Naive B cell (primary cell): ENCODE data around the gene MPHOSPH9. TPM values are rescaled to one million over a fixed set of nuclear protein-coding genes. Genes with fewer than 3 reads are reported as not detected.

ENCODE experiments used
- ATAC-seq, 2 donors: fragments of 150-1000 bp; cut with Tn5 transposase; 2 replicates each; pipeline ENCODE4 v1.10.0; 2021; ENCODE audit warnings: low read depth in 2 of 2, mild to moderate bottlenecking in 2 of 2, moderate library complexity in 2 of 2
- DNase-seq: peaks from one replicate; pipeline ENCODE4 v3.0.0; 2022
- H3K27ac Mint-ChIP-seq, 6 donors: one replicate each; pipeline ENCODE4 v1.8.0; 2020 to 2022; ENCODE audit warnings: mild to moderate bottlenecking in 6 of 6, mixed read lengths in 6 of 6, moderate library complexity in 5 of 6, inconsistent platforms in 2 of 6
- H3K27me3 Mint-ChIP-seq, 3 donors: one replicate each; pipeline ENCODE4 v1.8.0; 2021 to 2022; ENCODE audit warnings: mixed read lengths in 3 of 3, mild to moderate bottlenecking in 1 of 3
- H3K36me3 Mint-ChIP-seq, 2 donors: one replicate each; pipeline ENCODE4 v1.8.0; 2020 to 2022; ENCODE audit warnings: mixed read lengths in 2 of 2, inconsistent platforms in 1 of 2, mild to moderate bottlenecking in 1 of 2
- H3K4me1 Mint-ChIP-seq, 3 donors: one replicate each; pipeline ENCODE4 v1.8.0; 2020 to 2022; ENCODE audit warnings: mixed read lengths in 3 of 3, inconsistent platforms in 1 of 3, mild to moderate bottlenecking in 1 of 3, moderate library complexity in 1 of 3
- H3K4me3 Mint-ChIP-seq, 8 donors: one replicate each; pipeline ENCODE4 v1.8.0; 2020 to 2022; ENCODE audit warnings: mild to moderate bottlenecking in 8 of 8, mixed read lengths in 8 of 8, moderate library complexity in 8 of 8, inconsistent platforms in 2 of 8
- H3K9me3 Mint-ChIP-seq, 7 donors: one replicate each; pipeline ENCODE4 v1.8.0; 2020 to 2022; ENCODE audit warnings: mixed read lengths in 7 of 7, mild to moderate bottlenecking in 5 of 7, inconsistent platforms in 2 of 7, moderate library complexity in 1 of 7
- polyA plus RNA-seq, 6 donors: library from polyadenylated mRNA; unstranded; fragments of 300-500 nt; fragmentation: Illumina TruSeq; gene quantifications; one replicate each; pipeline ENCODE4 v1.2.3, GENCODE V29; 2021; ENCODE audit warnings: low read depth in 6 of 6

MPHOSPH9 gene
- polyA plus RNA-seq, 6 donors from 2014 or later, result 20.2 to 33.6 (median 28.6) TPM

GRCh38 chr12:123164710-123165261 lies 68.2 kb downstream of the MPHOSPH9 start:
- Mint-ChIP-seq H3K27ac (peak overlapping the region in 1 of 6 donors; percentile 14), H3K27me3 (no peaks in the 10 kb centered on the region), H3K36me3 (peaks cover 0 to 14% of the 10 kb centered on the region in 2 donors), H3K4me3 (no peak overlapping the region), H3K9me3 (no peaks in the 10 kb centered on the region), H3K4me1 (peaks cover 0 to 10% (median 0%) of the 10 kb centered on the region in 3 donors)
- no peak for DNase-seq
- ATAC-seq, result no peak

DNA sequence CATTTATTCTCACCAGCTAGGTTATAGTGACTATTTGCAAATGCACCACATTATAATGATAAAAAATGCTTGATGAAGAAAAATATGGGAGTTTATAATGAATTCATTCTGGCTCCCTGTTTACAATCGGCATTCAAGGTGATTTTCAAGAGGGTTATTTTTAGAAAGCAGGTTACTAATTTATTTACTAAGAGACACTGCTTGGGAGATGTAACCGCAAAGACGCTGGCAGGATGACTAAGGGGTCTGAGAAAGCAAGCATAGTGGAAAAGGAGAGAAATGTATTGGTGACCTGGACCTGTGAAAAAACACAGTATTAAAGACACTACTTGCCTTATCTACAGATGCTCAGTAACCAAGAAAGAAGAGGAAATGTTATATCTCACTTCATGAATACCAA lies 68.7 kb downstream of the MPHOSPH9 start:
- Mint-ChIP-seq H3K9me3 (no peaks in the 10 kb centered on the region), H3K27ac (peak overlapping the region in 1 of 6 donors; percentile 65), H3K4me3 (no peak overlapping the region), H3K27me3 (no peaks in the 10 kb centered on the region), H3K36me3 (peaks cover 0 to 14% of the 10 kb centered on the region in 2 donors), H3K4me1 (peaks cover 0 to 10% (median 0%) of the 10 kb centered on the region in 3 donors)
- DNase-seq (no peak), ATAC-seq (no peak)

DNA sequence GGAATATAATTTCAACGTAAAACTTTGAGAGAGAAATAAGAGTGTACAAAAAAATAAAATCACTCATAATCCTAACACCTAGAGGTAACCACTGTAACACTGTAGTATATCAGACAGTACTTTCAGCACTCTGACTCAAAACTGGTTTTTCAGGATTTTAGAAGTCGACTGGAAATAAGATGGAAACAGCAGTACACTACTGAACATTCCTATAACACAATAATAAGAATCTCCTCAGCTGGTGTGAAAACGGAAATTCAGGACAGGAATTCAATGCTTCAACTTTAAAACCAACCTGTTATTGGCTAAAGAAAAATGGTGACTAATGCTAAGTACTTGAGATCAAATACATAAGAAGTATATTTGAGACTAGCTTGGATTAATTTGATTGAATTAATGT lies 69.7 kb downstream of the MPHOSPH9 start:
- H3K27ac Mint-ChIP-seq, result no peak overlapping the region
- DNase-seq (no peak), ATAC-seq (no peak)
- no peaks in the 10 kb centered on the region for H3K9me3 Mint-ChIP-seq
- peaks cover 0 to 14% of the 10 kb centered on the region in 2 donors for H3K36me3 Mint-ChIP-seq
- peaks cover 0 to 5% (median 0%) of the 10 kb centered on the region in 3 donors for H3K4me1 Mint-ChIP-seq
- no peak overlapping the region for H3K4me3 Mint-ChIP-seq
- H3K27me3 Mint-ChIP-seq, result no peaks in the 10 kb centered on the region

DNA sequence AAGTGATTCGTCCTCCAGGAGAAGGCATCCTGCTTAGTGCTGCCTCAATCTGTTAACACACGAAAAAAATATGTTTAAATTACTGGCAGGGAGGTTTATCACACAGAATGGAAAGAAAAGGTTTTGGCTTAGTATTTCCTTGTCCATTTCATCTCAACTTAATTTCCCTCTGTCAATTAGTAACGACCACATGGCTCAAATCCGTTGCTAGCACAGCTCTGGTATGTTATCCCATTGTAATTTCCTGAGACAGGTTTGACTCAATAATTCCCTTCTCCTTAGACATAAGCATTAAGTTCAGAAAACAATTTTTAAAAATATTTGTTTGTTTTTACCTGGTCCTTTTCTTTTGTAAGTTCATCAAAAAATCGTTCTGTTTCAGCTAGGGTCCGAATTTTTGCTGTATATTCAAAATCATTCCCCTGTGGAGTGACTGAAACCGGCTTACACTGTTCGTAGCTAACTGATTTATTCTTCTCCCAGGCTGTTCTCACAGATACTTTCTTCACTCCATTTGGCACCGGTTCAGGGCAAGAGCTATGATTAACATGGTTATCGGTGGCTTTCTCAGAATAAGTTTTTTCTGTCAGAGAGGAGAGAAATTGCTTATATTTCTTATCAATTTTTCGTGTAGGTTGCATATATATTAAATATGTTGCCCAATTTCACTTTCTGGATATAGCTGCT lies 72.0 kb downstream of the MPHOSPH9 start:
- Mint-ChIP-seq H3K4me3 (peak overlapping the region in 1 of 8 donors; percentile 9), H3K27me3 (no peaks in the 10 kb centered on the region), H3K27ac (no peak overlapping the region), H3K4me1 (no peaks in the 10 kb centered on the region), H3K9me3 (no peaks in the 10 kb centered on the region), H3K36me3 (peaks cover 0 to 14% of the 10 kb centered on the region in 2 donors)
- ATAC-seq (no peak), DNase-seq (no peak)

GRCh38 chr12:123153906-123154305 lies 79.0 kb downstream of the MPHOSPH9 start:
- Mint-ChIP-seq H3K4me1 (peaks cover 12 to 18% (median 14%) of the 10 kb centered on the region in 3 donors), H3K36me3 (no peaks in the 10 kb centered on the region), H3K9me3 (no peaks in the 10 kb centered on the region), H3K4me3 (peak overlapping the region in 1 of 8 donors; percentile 21), H3K27ac (no peak overlapping the region), H3K27me3 (no peaks in the 10 kb centered on the region)
- no peak for DNase-seq
- ATAC-seq, result no peak

DNA sequence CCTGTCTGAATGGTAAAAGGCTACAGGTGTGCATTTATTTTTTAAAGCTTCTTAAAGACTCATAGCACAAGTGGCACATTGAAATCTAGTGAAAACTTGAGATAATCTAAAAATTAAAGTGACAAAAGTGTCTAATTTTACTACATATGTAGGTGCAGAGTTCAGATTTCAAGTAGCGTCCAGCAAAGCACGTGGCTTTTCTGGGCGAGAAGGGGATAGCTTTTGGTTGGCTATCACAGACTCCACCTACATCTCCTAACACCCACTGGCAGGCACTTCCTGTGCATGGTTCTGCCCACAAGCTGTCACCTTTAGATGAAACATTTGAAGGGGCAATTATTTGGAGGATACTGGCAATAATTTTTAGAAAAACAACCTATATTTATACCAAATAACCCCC lies 80.1 kb downstream of the MPHOSPH9 start:
- Mint-ChIP-seq H3K4me1 (peaks cover 18 to 28% (median 23%) of the 10 kb centered on the region in 3 donors), H3K27ac (no peak overlapping the region), H3K36me3 (no peaks in the 10 kb centered on the region), H3K9me3 (no peaks in the 10 kb centered on the region), H3K4me3 (peak overlapping the region in 6 of 8 donors; percentile 72 to 92 (median 81)), H3K27me3 (no peaks in the 10 kb centered on the region)
- ATAC-seq (no peak), DNase-seq (no peak)

DNA sequence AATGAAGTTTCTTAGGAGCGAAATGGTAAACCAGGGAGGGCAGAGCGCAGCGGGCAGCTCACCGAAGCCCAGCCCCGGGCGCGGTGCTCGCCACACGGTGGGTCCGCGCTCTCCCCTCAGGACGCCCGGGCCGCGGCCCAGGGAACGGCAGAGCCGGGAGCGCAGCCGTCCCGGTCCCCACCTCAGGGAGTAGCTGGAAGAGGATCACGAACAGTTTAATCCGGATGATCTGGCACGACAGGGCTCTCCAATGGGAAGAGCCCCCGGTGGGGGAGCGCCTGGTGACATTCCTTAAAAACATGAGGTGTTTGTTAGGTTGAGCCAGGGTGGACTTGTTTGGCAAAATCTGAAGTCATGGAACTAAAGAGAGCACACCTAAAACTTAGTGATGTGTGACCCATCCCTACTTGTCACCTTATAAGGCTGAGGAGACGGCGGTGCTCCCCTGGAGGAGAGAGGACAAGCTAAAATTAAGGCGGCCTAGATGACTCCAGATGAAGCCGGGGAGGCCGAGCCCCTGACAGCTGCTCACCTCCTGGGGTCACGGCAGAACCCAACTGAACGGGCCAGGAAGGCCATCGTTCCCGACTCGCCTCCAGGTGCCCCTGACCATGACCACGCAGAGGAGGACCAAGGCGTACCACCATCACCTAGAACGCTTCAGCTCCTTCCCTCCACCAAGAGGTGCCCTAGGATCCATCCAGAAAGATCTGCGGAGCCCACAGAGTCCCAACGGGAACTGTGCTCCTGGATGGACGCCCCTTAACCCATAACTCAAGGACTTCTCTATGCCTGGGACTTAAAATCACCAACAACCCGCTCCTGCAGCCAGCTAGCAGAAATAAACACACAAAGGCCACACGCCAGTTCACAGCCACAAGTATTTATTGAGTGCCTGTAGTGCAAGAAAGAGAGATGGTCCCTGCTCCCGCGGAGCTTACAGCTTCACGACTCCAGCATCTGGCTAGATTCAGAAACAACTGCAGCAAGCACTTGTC lies 81.2 kb downstream of the MPHOSPH9 start:
- H3K4me3 Mint-ChIP-seq, result peak overlapping the region; percentile 72 to 92 (median 83)
- no peaks in the 10 kb centered on the region for H3K36me3 Mint-ChIP-seq
- H3K4me1 Mint-ChIP-seq, result peaks cover 27 to 33% (median 28%) of the 10 kb centered on the region in 3 donors
- H3K27ac Mint-ChIP-seq, result peak overlapping the region; percentile 4 to 86 (median 62)
- no peaks in the 10 kb centered on the region for H3K27me3 Mint-ChIP-seq
- H3K9me3 Mint-ChIP-seq, result no peaks in the 10 kb centered on the region
- DNase-seq (no peak), ATAC-seq (peak in 1 of 2 donors; percentile 5)

GRCh38 chr12:123150744-123151456 lies 82.0 kb downstream of the MPHOSPH9 start, which contains the start of gene PITPNM2:
PITPNM2 (minus strand) TSS chr12:123151090; CDS start chr12:123034590, 116,500 bp downstream.
- Mint-ChIP-seq H3K36me3 (no peaks in the 10 kb centered on the region), H3K27ac (peak within 1 kb of the TSS; percentile 53 to 87 (median 82)), H3K9me3 (no peaks in the 10 kb centered on the region), H3K4me1 (peaks cover 27 to 34% (median 28%) of the 10 kb centered on the region in 3 donors), H3K27me3 (no peaks in the 10 kb centered on the region), H3K4me3 (peak within 1 kb of the TSS; percentile 77 to 93 (median 87))
- DNase-seq, result peak; percentile 69
- peak; percentile 87 to 90 for ATAC-seq

DNA sequence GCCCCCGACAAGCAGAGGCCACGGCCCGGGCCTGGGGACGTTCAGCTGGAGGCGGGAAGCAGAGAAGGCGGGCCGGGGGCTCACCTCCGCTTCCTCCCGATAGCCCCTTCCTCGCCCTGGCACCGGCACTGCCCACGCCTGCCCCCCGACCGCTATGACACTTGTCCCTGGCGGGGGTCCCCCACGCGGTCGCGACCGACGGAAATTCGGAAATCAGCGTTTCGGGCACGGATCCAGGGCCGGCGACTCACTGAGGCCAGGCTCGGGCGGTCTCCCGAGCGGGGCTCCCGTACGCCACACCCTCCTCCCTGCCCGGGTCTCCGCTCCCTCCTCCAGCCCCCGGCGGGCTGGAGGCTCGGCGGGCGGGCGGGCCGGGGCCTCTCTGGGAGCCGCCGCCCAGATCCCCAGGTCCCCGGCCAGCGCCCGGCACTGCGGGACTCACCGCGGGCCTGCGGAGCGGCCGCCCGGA lies 82.6 kb downstream of the MPHOSPH9 start:
- Mint-ChIP-seq H3K27me3 (no peaks in the 10 kb centered on the region), H3K27ac (peak overlapping the region in 2 of 6 donors; percentile 74 to 86), H3K4me1 (peaks cover 30 to 38% (median 32%) of the 10 kb centered on the region in 3 donors), H3K36me3 (no peaks in the 10 kb centered on the region), H3K9me3 (no peaks in the 10 kb centered on the region), H3K4me3 (peak overlapping the region; percentile 77 to 93 (median 87))
- DNase-seq (no peak), ATAC-seq (peak; percentile 17 to 29)

DNA sequence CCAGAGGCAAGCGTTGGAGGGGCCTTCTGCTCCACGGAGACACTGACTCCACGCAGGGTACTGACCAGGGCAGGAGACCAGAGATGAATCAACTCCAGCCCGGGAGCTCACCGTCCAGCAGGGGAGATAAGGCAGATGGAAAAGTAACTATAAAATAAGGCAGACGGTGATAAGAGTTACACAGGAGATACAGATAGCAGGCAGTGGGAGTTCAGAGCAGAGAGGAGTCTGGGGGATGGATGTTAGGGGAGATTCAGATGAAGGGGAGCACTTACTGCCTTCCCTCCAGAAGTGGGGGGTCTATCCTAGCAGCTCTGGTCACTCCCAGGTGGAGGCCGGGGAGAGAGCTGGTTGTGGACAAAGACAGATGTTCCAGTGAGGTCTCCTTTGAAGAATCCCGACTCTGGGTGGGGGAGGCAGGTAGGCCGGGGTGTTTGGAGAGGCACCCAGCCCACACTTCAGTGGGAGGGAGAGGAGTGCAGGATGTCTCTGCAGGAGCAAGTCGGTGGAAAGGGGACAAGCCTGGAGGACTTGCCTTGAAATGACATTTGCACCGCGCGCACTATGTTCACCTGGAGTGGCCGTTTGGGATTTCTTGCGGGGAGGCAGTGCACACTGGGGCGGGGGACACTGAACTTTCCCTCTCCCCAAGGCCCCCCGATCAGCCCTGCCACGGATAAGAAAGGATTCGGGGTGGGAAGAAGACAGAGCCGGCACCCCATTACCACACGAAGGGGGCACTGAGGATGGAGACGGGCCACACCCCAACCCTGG lies 83.3 kb downstream of the MPHOSPH9 start:
- no peaks in the 10 kb centered on the region for H3K9me3 Mint-ChIP-seq
- ATAC-seq (no peak), DNase-seq (no peak)
- H3K36me3 Mint-ChIP-seq, result no peaks in the 10 kb centered on the region
- H3K4me3 Mint-ChIP-seq, result peak overlapping the region; percentile 77 to 93 (median 87)
- H3K4me1 Mint-ChIP-seq, result peaks cover 33 to 45% (median 36%) of the 10 kb centered on the region in 3 donors
- no peaks in the 10 kb centered on the region for H3K27me3 Mint-ChIP-seq
- H3K27ac Mint-ChIP-seq, result peak overlapping the region; percentile 74 to 87 (median 80)

GRCh38 chr12:123149088-123149487 lies 83.9 kb downstream of the MPHOSPH9 start:
- peaks cover 35 to 51% (median 38%) of the 10 kb centered on the region in 3 donors for H3K4me1 Mint-ChIP-seq

GRCh38 chr12:123148655-123149054 lies 84.3 kb downstream of the MPHOSPH9 start:
- DNase-seq (no peak), ATAC-seq (no peak)
- Mint-ChIP-seq H3K4me1 (peaks cover 39 to 55% (median 42%) of the 10 kb centered on the region in 3 donors), H3K36me3 (no peaks in the 10 kb centered on the region), H3K9me3 (no peaks in the 10 kb centered on the region), H3K4me3 (peak overlapping the region; percentile 43 to 93 (median 85)), H3K27ac (peak overlapping the region in 4 of 6 donors; percentile 12 to 80 (median 64)), H3K27me3 (no peaks in the 10 kb centered on the region)

More at GRCh38 chr12:123149088-123149487, 83.9 kb downstream of the MPHOSPH9 start:
- H3K27ac Mint-ChIP-seq, result peak overlapping the region; percentile 57 to 86 (median 78)
- DNase-seq, result no peak
- no peak for ATAC-seq
- H3K36me3 Mint-ChIP-seq, result no peaks in the 10 kb centered on the region
- H3K9me3 Mint-ChIP-seq, result no peaks in the 10 kb centered on the region
- peak overlapping the region; percentile 77 to 93 (median 87) for H3K4me3 Mint-ChIP-seq
- no peaks in the 10 kb centered on the region for H3K27me3 Mint-ChIP-seq
